HT-29 (cell line): ENCODE results near the gene ZFP92. TPM values are rescaled to one million over a fixed set of nuclear protein-coding genes. Genes with fewer than 3 reads are reported as not detected.
"Not testable (repeated sequence)": the region's sequence is repeated elsewhere in the genome, so short reads cannot be mapped to it uniquely, and the experiment has no call there.

Source experiments
- DNase-seq: peaks from one replicate; pipeline ENCODE4 v3.0.0-alpha.2; 2015; ENCODE audit warnings: low spot score
- total RNA-seq: library from RNA; depleted of rRNA; stranded (reverse); fragments of >200 nt; shearing (Covaris generic); gene quantifications from 2 replicates; pipeline ENCODE4 v1.2.3, GENCODE V29; 2014

ZFP92 gene
- total RNA-seq, 1 experiment from 2014 or later = not detected

DNA sequence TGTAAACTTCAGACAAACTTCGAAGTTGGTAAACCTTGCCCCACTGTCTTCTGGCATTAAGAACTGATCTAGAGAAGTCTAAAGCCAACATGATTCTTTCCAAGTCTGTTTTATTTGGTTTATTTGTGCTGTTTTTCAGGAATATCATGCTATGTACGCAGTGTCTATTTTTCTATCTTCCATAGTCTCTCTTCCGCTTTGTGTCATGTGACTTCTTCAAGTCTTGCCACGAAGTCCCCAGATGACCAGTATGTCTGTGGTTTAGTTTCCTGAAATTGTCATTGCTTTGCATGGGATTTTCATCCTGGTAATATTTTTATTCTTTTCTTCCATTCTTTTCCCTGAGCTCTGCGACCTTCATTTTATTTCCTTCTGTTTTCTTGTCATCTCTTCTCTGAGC is 25.2 kb upstream of the ZFP92 start:
- DNase-seq = no peak

DNA sequence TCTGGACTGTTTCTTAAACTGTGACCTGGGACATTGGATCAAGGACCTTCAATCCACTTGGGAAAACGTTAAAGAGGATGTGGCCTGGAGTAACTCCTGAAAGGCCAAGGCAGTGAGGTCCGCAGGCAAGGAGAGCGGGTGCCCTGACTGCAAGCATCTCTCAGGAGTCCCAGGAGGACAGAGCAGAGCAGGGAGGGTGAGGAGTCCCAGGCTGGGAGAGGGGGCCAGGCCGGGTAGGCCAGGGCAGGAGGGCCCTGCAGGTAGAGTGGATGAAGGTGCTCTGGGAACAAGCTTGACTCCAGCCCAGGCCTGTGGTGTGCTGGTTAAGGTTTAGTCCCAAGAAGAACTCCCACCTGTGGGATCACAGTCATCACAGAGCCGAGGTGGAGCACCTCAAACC is 23.9 kb upstream of the ZFP92 start:
- no peak for DNase-seq

GRCh38 chrX:153387987-153388721 is 23.1 kb upstream of the ZFP92 start:
- DNase-seq = no peak

DNA sequence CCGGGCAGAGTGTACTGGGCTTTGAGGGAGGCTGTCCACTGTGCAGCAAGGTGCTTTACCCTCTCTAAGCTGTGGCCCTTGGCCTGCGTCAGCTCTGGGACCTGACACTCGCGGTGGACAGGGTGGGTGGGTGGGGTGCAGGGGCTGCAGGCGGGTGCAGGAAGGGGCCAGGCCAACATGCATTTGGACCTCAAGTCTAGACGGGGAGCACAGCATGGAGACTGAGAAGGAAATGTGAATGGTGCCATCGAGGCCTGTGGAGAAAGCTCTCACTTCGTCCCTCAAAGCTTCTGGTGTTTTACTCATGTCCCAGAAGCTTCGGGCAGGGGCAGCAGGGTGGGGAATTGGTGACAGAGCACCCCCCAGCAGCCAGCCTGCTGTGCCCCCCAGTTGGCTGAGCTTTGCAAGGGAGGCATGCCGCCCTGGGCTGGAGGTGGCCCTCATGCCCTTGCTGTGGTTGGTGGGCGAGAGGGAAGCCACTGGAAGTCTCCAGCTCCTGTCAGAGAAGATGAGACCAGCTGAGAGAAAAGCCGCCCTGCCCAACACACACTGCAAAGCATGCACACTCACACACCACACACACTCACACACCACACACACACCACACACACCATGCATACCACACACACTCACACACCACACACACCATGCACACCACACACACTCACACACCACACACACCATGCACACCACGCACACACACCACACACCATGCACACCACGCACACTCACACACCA is 22.4 kb upstream of the ZFP92 start:
- DNase-seq = no peak

DNA sequence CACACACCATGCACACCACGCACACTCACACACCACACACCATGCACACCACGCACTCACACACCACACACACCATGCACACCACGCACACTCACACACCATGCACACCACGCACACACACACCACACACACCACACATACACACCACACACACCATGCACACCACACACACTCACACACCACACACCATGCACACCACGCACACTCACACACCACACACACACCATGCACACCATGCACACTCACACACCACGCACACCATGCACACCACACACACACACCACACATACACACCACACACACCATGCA is 21.9 kb upstream of the ZFP92 start:
- DNase-seq = not testable (repeated sequence)

- no peak for DNase-seq
Observed at GRCh38 chrX:153392642-153393321, 18.5 kb upstream of the ZFP92 start.

GRCh38 chrX:153394612-153395011 is 16.7 kb upstream of the ZFP92 start:
- no peak for DNase-seq

GRCh38 chrX:153395613-153396319 is 15.5 kb upstream of the ZFP92 start:
- no peak for DNase-seq

DNA sequence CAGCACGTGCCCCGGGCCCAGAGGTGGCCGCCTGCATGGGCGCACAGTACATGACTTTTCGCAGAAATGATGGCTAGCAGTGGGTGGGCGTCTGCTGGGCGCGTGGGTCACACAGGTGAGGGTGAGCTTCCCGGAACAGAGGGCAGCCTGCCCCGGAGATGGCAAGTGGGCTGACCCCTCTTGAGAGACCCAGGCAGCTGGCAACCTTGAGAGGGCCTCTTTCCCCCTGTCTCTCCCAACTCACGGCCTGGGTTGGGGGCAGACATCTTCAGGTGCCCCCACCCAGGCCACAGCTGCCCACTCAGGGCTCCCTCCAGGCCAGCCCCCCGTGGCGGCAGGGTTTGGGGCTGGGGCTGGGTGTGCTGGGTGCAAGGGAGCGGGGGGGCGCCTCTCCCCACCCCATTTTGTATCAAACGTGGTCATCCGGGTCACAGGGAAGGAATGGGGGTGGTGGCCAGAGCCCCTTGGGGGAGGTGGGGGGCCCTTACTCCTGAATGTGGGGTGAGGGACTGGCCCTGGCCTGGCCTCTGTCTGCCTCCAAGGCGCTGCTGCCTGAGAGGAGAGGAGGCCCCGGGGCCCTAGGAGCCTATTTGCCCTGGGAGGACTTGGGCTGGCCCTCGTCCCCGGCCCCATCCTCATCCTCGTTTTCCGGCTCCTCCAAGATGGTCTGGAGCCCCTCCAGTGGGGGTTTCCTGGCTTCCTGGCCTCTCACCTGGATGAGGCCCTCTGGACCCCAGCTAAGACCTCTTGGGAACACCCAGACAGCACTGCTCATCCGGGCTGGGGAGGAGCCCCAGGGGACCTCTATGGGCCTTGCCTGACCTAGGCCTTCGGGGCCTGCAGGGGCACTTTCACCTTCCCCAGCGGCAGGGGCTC is 14.7 kb upstream of the ZFP92 start:
- no peak for DNase-seq

- no peak for DNase-seq
Observed at GRCh38 chrX:153397256-153397960, 13.9 kb upstream of the ZFP92 start.

GRCh38 chrX:153398275-153398960 is 12.9 kb upstream of the ZFP92 start:
- DNase-seq = no peak

DNA sequence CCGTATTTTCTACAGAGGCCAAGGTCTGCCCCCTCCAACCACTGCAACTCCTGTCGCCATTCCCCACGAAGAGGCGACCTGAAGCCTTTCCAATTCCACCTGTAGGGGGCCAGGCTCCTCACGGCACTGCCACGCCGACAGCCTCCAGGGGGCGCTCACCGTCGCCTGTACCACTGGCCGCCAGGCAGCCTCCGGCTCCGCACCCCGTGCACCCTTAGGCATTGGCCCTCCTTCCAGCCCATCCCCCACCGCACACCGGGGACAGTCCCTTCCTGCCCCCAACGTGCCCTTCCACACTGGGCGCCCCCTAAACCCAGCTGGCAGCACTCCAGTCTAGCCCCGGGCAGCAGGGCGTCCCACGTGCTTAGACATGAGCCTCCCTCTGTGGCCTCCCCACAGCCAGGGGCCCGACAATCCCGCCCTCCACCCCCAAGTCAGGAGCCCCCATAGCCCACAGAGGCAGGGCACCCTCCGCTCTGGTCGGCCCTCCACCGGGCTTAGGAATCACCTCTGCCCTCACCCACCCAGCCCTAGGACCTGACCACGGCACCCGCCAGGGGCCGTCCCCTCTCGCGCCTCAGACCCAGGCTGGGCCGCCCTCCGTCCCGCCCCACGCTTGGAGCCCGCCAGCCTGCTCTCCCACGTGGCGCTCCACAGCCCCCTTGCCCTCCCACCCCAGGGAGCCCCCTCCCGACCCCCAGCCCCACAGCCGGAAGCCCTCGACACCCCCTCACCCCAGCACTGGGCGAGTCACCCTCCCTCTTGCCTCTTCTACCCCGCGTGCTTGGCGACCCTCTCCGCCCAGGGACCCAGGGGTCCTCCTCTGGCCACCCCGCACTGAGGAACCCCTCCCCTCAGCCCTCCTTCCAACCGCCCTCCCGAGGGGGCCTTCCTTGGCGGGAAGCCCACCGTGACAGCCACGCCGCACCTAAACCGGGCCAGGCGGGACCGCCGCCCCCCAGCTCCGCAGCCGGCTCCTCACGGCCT is 10.8 kb upstream of the ZFP92 start:
- DNase-seq = peak; percentile 71

DNA sequence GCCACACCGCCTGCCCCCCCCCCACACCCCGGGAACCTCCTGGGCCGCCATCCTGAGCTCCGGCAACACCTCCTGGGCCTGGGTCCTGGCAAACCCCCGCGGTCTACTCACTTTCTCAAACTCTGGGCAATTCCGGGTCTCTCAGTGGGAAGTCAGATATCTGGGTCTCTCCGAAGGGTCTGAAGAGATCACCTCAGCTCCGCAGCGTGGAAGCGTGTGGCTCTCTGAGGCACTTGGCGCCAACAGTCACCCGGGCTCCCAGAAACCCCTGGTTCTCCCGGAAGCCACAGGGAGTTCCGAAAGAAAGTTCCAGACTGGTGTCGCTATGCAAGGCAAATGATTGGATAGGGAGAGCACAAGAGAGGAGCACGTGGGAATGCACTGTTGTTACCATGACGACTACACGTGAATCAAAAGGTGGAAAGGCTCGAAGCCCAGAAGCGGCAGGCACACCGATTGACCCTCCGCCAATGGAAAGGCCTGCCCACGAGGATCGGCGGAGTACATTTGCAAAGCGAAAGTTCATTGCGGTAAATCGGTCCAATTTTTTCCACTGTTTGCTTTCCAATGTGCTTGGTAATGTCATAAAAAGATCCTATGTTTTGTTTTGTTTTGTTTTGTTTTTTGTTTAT is 10.0 kb upstream of the ZFP92 start, which contains the start of gene PNMA6E:
PNMA6E (minus strand) TSS at position 218 of the 632 bp plus-strand sequence. CDS start 2,501 bp downstream, outside the sequence.
- DNase-seq = no peak

- DNase-seq = not testable (repeated sequence)
Observed at GRCh38 chrX:153404333-153404732, 6.9 kb upstream of the ZFP92 start.

- no peak for DNase-seq
Observed at GRCh38 chrX:153405426-153405825, 5.8 kb upstream of the ZFP92 start.

DNA sequence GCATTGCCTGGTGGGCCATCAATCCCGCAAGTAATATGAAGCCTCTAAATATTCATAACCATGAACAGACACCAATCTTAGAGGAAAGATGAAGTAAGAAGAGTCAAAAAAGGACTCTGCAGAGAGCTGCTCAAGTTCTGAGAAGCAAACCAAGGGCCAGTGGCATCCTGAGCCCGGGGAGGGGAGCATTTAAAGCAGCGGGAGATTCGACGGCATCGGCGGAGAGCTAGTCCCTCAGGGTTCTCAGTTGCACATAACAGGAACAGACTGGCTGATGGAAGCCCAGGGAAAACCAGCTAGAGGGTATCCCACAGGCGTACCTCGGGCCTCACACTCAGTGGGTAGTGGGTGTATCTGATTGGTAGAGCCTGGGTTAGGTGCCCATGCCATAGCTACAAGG is 5.3 kb upstream of the ZFP92 start:
- DNase-seq = no peak

DNA sequence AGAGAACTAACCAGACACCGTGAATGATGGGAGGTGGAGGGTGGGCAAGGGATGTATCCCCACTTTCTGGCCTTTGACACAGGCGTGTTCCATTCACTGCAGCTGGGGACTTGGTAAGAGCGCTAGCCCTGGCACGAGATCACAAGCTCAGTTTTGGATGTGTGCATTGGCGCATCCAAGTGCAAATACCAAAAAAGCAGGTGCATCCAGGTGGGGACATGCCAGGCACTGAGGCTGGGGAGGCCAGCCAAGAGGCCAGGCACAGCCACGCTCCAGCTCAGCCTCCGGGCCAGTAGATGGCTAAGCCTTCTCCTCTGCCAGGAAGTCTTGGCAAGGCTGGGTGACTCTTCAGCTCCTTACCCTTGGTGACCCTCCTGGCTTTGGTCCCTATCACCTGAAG is 4.4 kb upstream of the ZFP92 start:
- DNase-seq = no peak

- DNase-seq = no peak
Observed at GRCh38 chrX:153407736-153408135, 3.5 kb upstream of the ZFP92 start.
